ENCODE measurements around the gene TRIM6. TPM values are rescaled to one million over a fixed set of nuclear protein-coding genes. Genes with fewer than 3 reads are reported as not detected.

TRIM6 gene
- total and polyA plus RNA-seq, 2 experiments from 2014 or later: 26.4 to 49.0 TPM

DNA sequence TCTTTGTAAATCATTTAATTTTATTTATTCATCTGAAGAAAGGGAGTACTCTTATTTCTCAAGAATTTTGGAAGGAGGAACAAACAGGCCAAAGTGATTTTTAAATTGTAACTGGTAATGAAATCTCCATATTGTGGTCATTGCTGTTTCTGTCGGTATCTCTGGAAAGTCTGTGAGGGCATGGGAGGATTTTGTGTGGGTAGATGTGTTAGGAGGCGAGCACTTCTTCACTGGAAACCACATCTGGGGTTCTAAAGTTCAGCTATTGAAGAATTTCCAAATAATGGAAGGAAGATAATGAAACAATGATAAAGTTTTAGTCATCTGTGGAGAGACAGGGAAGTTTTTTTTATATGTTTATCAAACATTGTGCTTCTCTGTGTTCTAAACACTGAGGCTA lies 35.0 kb downstream of the TRIM6 start:
- no peaks in the 10 kb centered on the region for H3K27me3 Mint-ChIP-seq (ENCODE audit: insufficient read depth, low read depth, poor library complexity)

More for the DNA sequence above, 35.0 kb downstream of the TRIM6 start:
- no peaks in the 10 kb centered on the region for H3K4me1 ChIP-seq (ENCODE audit: insufficient read depth)
- no peak overlapping the region for H3K4me2 ChIP-seq
- DNase-seq (ENCODE audit: low spot score) (no peak), ATAC-seq (no peak)
- no peaks in the 10 kb centered on the region for H3K27me3 ChIP-seq (ENCODE audit: insufficient read depth)
- TF ChIP-seq, protein P1, sequence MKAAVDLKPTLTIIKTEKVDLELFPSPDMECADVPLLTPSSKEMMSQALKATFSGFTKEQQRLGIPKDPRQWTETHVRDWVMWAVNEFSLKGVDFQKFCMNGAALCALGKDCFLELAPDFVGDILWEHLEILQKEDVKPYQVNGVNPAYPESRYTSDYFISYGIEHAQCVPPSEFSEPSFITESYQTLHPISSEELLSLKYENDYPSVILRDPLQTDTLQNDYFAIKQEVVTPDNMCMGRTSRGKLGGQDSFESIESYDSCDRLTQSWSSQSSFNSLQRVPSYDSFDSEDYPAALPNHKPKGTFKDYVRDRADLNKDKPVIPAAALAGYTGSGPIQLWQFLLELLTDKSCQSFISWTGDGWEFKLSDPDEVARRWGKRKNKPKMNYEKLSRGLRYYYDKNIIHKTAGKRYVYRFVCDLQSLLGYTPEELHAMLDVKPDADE (IDR thresholded peaks at IDR 0.05): no peak
- TF ChIP-seq, protein P2, sequence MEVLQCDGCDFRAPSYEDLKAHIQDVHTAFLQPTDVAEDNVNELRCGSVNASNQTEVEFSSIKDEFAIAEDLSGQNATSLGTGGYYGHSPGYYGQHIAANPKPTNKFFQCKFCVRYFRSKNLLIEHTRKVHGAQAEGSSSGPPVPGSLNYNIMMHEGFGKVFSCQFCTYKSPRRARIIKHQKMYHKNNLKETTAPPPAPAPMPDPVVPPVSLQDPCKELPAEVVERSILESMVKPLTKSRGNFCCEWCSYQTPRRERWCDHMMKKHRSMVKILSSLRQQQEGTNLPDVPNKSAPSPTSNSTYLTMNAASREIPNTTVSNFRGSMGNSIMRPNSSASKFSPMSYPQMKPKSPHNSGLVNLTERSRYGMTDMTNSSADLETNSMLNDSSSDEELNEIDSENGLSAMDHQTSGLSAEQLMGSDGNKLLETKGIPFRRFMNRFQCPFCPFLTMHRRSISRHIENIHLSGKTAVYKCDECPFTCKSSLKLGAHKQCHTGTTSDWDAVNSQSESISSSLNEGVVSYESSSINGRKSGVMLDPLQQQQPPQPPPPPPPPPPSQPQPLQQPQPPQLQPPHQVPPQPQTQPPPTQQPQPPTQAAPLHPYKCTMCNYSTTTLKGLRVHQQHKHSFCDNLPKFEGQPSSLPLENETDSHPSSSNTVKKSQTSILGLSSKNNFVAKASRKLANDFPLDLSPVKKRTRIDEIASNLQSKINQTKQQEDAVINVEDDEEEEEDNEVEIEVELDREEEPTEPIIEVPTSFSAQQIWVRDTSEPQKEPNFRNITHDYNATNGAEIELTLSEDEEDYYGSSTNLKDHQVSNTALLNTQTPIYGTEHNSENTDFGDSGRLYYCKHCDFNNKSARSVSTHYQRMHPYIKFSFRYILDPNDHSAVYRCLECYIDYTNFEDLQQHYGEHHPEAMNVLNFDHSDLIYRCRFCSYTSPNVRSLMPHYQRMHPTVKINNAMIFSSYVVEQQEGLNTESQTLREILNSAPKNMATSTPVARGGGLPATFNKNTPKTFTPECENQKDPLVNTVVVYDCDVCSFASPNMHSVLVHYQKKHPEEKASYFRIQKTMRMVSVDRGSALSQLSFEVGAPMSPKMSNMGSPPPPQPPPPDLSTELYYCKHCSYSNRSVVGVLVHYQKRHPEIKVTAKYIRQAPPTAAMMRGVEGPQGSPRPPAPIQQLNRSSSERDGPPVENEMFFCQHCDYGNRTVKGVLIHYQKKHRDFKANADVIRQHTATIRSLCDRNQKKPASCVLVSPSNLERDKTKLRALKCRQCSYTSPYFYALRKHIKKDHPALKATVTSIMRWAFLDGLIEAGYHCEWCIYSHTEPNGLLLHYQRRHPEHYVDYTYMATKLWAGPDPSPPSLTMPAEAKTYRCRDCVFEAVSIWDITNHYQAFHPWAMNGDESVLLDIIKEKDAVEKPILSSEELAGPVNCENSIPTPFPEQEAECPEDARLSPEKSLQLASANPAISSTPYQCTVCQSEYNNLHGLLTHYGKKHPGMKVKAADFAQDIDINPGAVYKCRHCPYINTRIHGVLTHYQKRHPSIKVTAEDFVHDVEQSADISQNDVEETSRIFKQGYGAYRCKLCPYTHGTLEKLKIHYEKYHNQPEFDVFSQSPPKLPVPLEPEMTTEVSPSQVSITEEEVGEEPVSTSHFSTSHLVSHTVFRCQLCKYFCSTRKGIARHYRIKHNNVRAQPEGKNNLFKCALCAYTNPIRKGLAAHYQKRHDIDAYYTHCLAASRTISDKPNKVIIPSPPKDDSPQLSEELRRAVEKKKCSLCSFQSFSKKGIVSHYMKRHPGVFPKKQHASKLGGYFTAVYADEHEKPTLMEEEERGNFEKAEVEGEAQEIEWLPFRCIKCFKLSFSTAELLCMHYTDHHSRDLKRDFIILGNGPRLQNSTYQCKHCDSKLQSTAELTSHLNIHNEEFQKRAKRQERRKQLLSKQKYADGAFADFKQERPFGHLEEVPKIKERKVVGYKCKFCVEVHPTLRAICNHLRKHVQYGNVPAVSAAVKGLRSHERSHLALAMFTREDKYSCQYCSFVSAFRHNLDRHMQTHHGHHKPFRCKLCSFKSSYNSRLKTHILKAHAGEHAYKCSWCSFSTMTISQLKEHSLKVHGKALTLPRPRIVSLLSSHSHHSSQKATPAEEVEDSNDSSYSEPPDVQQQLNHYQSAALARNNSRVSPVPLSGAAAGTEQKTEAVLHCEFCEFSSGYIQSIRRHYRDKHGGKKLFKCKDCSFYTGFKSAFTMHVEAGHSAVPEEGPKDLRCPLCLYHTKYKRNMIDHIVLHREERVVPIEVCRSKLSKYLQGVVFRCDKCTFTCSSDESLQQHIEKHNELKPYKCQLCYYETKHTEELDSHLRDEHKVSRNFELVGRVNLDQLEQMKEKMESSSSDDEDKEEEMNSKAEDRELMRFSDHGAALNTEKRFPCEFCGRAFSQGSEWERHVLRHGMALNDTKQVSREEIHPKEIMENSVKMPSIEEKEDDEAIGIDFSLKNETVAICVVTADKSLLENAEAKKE (CRISPR knock-in tag; IDR thresholded peaks at IDR 0.05): no peak
- H3K27ac ChIP-seq (ENCODE audit: low read depth): no peak overlapping the region
- H3K36me3 ChIP-seq (ENCODE audit: insufficient read depth): no peaks in the 10 kb centered on the region
- peaks cover 3% of the 10 kb centered on the region; the same call in 1 of the 3 replicates for H3K9me3 Mint-ChIP-seq
- H3F3A ChIP-seq (replicated peaks; ENCODE audit: low read depth): no peaks in the 10 kb centered on the region
- no peaks in the 10 kb centered on the region for H4K20me1 ChIP-seq (replicated peaks; ENCODE audit: insufficient read depth)
- peaks cover 24% of the 10 kb centered on the region; the same call in 1 of the 2 replicates for H3K9me2 ChIP-seq (ENCODE audit: insufficient read depth)
- peaks cover 4% of the 10 kb centered on the region; the same call in 2 of the 3 replicates for H3K36me3 Mint-ChIP-seq (ENCODE audit: low read depth)
- H3K4me3 Mint-ChIP-seq: no peak overlapping the region
- H3K4me1 Mint-ChIP-seq: no peaks in the 10 kb centered on the region
- no peaks in the 10 kb centered on the region for H3K79me2 ChIP-seq (replicated peaks; ENCODE audit: insufficient read depth)
- H3K4me3 ChIP-seq: no peak overlapping the region
- no peak overlapping the region for H3K27ac Mint-ChIP-seq
- H2AFZ ChIP-seq: no peak overlapping the region
